Measurements from ENCODE around the gene AGAP3. TPM values are rescaled to one million over a fixed set of nuclear protein-coding genes. Genes with fewer than 3 reads are reported as not detected.

Gene AGAP3
- total and polyA plus RNA-seq, 4 donors: 3.9 to 27.0 (median 17.6) TPM

- Histone ChIP-seq H3K27me3 (ENCODE audit: control insufficient read depth in 4 of 4, insufficient read depth in 4 of 4, low read length in 3 of 4) (no peaks in the 10 kb centered on the region), H3K36me3 (ENCODE audit: control insufficient read depth in 4 of 4, insufficient read depth in 3 of 4, low read depth in 1 of 4, low read length in 3 of 4) (peaks cover 0 to 8% (median 0%) of the 10 kb centered on the region in 4 donors), H3K4me1 (ENCODE audit: control insufficient read depth in 4 of 4, insufficient read depth in 4 of 4, low read length in 3 of 4) (peaks cover 0 to 2% (median 0%) of the 10 kb centered on the region in 4 donors), H3K27ac (ENCODE audit: low read depth in 1 of 2, low read length in 2 of 2) (no peak within 1 kb of the TSS), H3K4me3 (ENCODE audit: low read depth in 1 of 3, low read length in 3 of 3) (no peak within 1 kb of the TSS), H3K9me3 (ENCODE audit: control insufficient read depth in 4 of 4, low read length in 3 of 4) (no peaks in the 10 kb centered on the region), H3K9ac (ENCODE audit: low read depth in 1 of 2, low read length in 2 of 2) (no peak within 1 kb of the TSS)
- no peak for DNase-seq (ENCODE audit: low spot score)
- TF ChIP-seq GABPA (IDR thresholded peaks at IDR 0.05 in 1 of 2, conservative IDR thresholded peaks at IDR 0.05 in 1 of 2): no peak
- no peak for TF ChIP-seq RAD21 (IDR thresholded peaks at IDR 0.05)
- no peak for TF ChIP-seq SP1 (IDR thresholded peaks at IDR 0.05)
- TF ChIP-seq MAX (IDR thresholded peaks at IDR 0.05): no peak
- no peak for TF ChIP-seq ATF3 (IDR thresholded peaks at IDR 0.05)
- TF ChIP-seq ZBTB33 (IDR thresholded peaks at IDR 0.05): no peak
- no peak for TF ChIP-seq FOXA2 (IDR thresholded peaks at IDR 0.05)
- TF ChIP-seq HNF4A (conservative IDR thresholded peaks at IDR 0.05): no peak
- no peak for TF ChIP-seq TAF1 (conservative IDR thresholded peaks at IDR 0.05)
- TF ChIP-seq YY1 (IDR thresholded peaks at IDR 0.05): no peak
- no peak for TF ChIP-seq JUND (IDR thresholded peaks at IDR 0.05)
- TF ChIP-seq NR2F2 (IDR thresholded peaks at IDR 0.05): no peak
- no peak for TF ChIP-seq FOXA1 (IDR thresholded peaks at IDR 0.05)
- no peak for TF ChIP-seq REST (IDR thresholded peaks at IDR 0.05)
- WGBS: 79% methylated on average over 22 of the region's 22 CpGs
These were observed 38.1 kb upstream of the AGAP3 start, which contains the start of gene ASIC3 for GRCh38 chr7:151047976-151048815. Gene ASIC3 (plus strand): TSS chr7:151048531. CDS start chr7:151048886, 355 bp downstream.

- 89% methylated on average over 38 of the region's 38 CpGs for WGBS
- H3K36me3 ChIP-seq (ENCODE audit: control insufficient read depth in 4 of 4, insufficient read depth in 3 of 4, low read depth in 1 of 4, low read length in 3 of 4): peaks cover 0 to 8% (median 0%) of the 10 kb centered on the region in 4 donors
- no peaks in the 10 kb centered on the region for H3K27me3 ChIP-seq (ENCODE audit: control insufficient read depth in 4 of 4, insufficient read depth in 4 of 4, low read length in 3 of 4)
- peaks cover 0 to 2% (median 0%) of the 10 kb centered on the region in 4 donors for H3K4me1 ChIP-seq (ENCODE audit: control insufficient read depth in 4 of 4, insufficient read depth in 4 of 4, low read length in 3 of 4)
- no peak for DNase-seq (ENCODE audit: low spot score)
- H3K9ac ChIP-seq (ENCODE audit: low read depth in 1 of 2, low read length in 2 of 2): no peak overlapping the region
- no peak overlapping the region for H3K27ac ChIP-seq (ENCODE audit: low read depth in 1 of 2, low read length in 2 of 2)
- no peak for TF ChIP-seq REST (IDR thresholded peaks at IDR 0.05)
- no peak for TF ChIP-seq FOXA1 (IDR thresholded peaks at IDR 0.05)
- no peak for TF ChIP-seq NR2F2 (IDR thresholded peaks at IDR 0.05)
- TF ChIP-seq GABPA (IDR thresholded peaks at IDR 0.05 in 1 of 2, conservative IDR thresholded peaks at IDR 0.05 in 1 of 2): no peak
- TF ChIP-seq HNF4A (conservative IDR thresholded peaks at IDR 0.05): no peak
- no peak for TF ChIP-seq CTCF (IDR thresholded peaks at IDR 0.05; ENCODE audit: low read depth, low read length, missing input control)
- no peak for TF ChIP-seq HNF4G (IDR thresholded peaks at IDR 0.05)
- no peak for TF ChIP-seq FOXA2 (IDR thresholded peaks at IDR 0.05)
- TF ChIP-seq MAX (IDR thresholded peaks at IDR 0.05): no peak
- no peak for TF ChIP-seq SP1 (IDR thresholded peaks at IDR 0.05)
- no peak for TF ChIP-seq YY1 (IDR thresholded peaks at IDR 0.05)
- TF ChIP-seq RAD21 (IDR thresholded peaks at IDR 0.05): no peak
- no peak for TF ChIP-seq TAF1 (conservative IDR thresholded peaks at IDR 0.05)
- no peak overlapping the region for H3K4me3 ChIP-seq (ENCODE audit: low read depth in 1 of 3, low read length in 3 of 3)
- no peaks in the 10 kb centered on the region for H3K9me3 ChIP-seq (ENCODE audit: control insufficient read depth in 4 of 4, low read length in 3 of 4)
These were observed 37.3 kb upstream of the AGAP3 start for GRCh38 chr7:151048911-151049463.
